Activated CD4-positive, alpha-beta T cell treated with anti-CD3 and anti-CD28 coated beads for 36 hours (primary cell): ENCODE measurements around the gene ADAP1. TPM values are rescaled to one million over a fixed set of nuclear protein-coding genes. Genes with fewer than 3 reads are reported as not detected.
"Not testable (repeated sequence)": the region's sequence is repeated elsewhere in the genome, so short reads cannot be mapped to it uniquely, and the experiment has no call there.

ENCODE experiments used
- ATAC-seq: fragments of 200-7000 bp; cut with Tn5 transposase; one replicate; pipeline ENCODE4 v1.10.0; 2021; ENCODE audit warnings: mild to moderate bottlenecking, moderate library complexity
- CTCF ChIA-PET: fragments of 350-600 bp; sonication (Branson Sonifier 250); formaldehyde crosslinking; loops from one replicate; lab custom pipeline; 2021; ENCODE audit warnings: antibody characterized with exemption; lab: Charles Lee
- POLR2A ChIA-PET: fragments of 350-600 bp; sonication (Branson Sonifier 250); formaldehyde crosslinking; loops from one replicate; lab custom pipeline; 2021; ENCODE audit warnings: antibody characterized with exemption, inconsistent platforms; lab: Charles Lee
- DNase-seq: peaks from one replicate; pipeline ENCODE4 v3.0.0-alpha.2; 2020
- H3K27ac Mint-ChIP-seq: one replicate; pipeline ENCODE4 v1.8.0; 2021; ENCODE audit warnings: mixed read lengths
- H3K27me3 Mint-ChIP-seq: one replicate; pipeline ENCODE4 v1.8.0; 2021; ENCODE audit warnings: mixed read lengths
- H3K36me3 Mint-ChIP-seq: one replicate; pipeline ENCODE4 v1.8.0; 2021; ENCODE audit warnings: low read depth, mixed read lengths
- H3K4me1 Mint-ChIP-seq: one replicate; pipeline ENCODE4 v1.8.0; 2021; ENCODE audit warnings: mixed read lengths
- H3K4me3 Mint-ChIP-seq: one replicate; pipeline ENCODE4 v1.8.0; 2021; ENCODE audit warnings: mild to moderate bottlenecking, moderate library complexity, mixed read lengths
- H3K9me3 Mint-ChIP-seq: one replicate; pipeline ENCODE4 v1.8.0; 2021; ENCODE audit warnings: low read depth, mixed read lengths
- intact Hi-C, 2 experiments: fragments of 100-400 bp; cut with DNase I in 1 of 2; cut with micrococcal nuclease in 1 of 2; formaldehyde crosslinking; loops; one replicate each; pipeline versions ENCODE4 v1.14.2 to v1.15.1; 2022 to 2024; cut with DNase I, micrococcal nuclease
- total RNA-seq, 2 experiments: library from RNA; stranded (reverse); gene quantifications; one replicate each; pipeline ENCODE4 v1.2.3, GENCODE V29; 2021

The ADAP1 gene
- total RNA-seq, 2 experiments from 2014 or later = 13.1 to 14.8 TPM

DNA sequence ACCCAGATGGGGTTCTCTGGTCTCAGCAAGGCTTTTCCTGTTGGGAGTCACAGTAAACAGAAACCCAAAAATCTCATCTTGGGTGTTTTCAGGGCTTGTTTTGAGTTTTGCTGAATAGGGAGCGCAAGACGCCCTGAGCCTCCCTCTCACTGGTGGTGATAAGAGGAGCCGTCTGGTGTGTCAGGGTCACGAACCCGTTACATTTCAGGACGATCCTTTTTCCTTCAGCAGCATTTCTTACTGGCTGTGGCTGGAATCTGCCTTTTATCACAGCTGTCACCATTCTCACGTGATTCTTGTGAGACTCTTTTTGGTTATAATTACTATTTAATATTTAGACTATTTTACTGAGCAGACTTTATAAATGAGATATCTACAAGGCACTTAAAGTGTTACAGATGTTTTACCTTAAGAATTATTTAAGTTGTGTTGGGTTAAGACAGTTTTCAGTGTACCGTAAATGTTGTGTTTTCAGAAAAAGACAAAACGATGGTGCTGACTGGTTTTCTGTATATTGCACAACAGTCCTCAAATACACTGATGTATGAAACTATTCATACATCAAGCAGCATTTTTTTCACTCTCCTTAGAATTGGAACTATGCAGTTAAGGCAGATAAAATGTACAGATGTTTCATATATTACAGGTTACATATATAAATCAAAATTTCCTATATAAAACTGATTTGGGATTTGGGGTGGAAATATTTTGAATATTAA is 80.3 kb downstream of the ADAP1 start:
- DNase-seq (no peak), ATAC-seq (no peak)
- H3K4me3 Mint-ChIP-seq = no peak overlapping the region
- no peaks in the 10 kb centered on the region for H3K9me3 Mint-ChIP-seq
- ChIA-PET CTCF (interaction anchor here (0.6 to 2.5 kb wide), 17 partner anchors 10 to 553 kb away, joined by 3 to 15 read pairs (median 5); partner anchors contain the start of genes COX19 and SUN1), POLR2A (no interaction called here)
- H3K4me1 Mint-ChIP-seq = peaks cover 31% of the 10 kb centered on the region
- H3K36me3 Mint-ChIP-seq = peaks cover 30% of the 10 kb centered on the region
- peak overlapping the region; percentile 83 for H3K27ac Mint-ChIP-seq
- no peaks in the 10 kb centered on the region for H3K27me3 Mint-ChIP-seq
- intact Hi-C loops = loop anchor here (5.0 to 10.0 kb wide), 3 partner anchors 57 to 661 kb away; partner anchors contain the start of genes DNAAF5 (in 1 of the 2), MAFK (in 1 of the 2) and PRKAR1B (in 1 of the 2)

- Mint-ChIP-seq H3K27ac (peak overlapping the region; percentile 83), H3K4me3 (no peak overlapping the region), H3K36me3 (peaks cover 28% of the 10 kb centered on the region), H3K27me3 (no peaks in the 10 kb centered on the region), H3K4me1 (peaks cover 27% of the 10 kb centered on the region), H3K9me3 (no peaks in the 10 kb centered on the region)
- peak; percentile 47 for ATAC-seq
- ChIA-PET POLR2A (no interaction called here), CTCF (interaction anchor here (0.6 to 2.5 kb wide), 18 partner anchors 10 to 542 kb away, joined by 3 to 15 read pairs (median 4); partner anchors contain the start of genes COX19 and SUN1)
- intact Hi-C loops = loop anchor here (1.0 to 10.0 kb wide), 7 partner anchors 41 to 661 kb away; partner anchors contain the start of genes DNAAF5 (in 1 of the 2), MAFK (in 1 of the 2), PRKAR1B (in 1 of the 2) and SUN1 (in 1 of the 2)
- peak; percentile 84 for DNase-seq
Observed at GRCh38 chr7:873367-874002, 81.0 kb downstream of the ADAP1 start.

DNA sequence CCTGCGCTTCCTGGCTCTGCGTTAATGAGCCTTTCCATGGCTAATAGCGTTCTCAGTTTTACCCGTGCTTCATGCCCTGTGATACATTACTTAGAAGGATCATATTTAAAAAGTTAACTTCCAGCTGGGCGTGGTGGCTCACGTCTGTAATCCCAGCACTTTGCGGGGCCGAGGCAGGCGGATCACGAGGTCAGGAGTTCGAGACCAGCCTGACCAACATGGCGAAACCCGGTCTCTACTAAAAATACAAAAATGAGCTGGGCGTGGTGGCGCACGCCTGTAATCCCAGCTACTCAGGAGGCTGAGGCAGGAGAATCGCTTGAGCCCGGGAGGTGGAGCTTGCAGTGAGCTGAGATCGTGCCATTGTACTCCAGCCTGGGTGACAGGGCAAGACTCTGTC is 81.8 kb downstream of the ADAP1 start:
- H3K4me3 Mint-ChIP-seq, ATAC-seq, H3K9me3 Mint-ChIP-seq, POLR2A ChIA-PET, H3K27ac Mint-ChIP-seq, H3K27me3 Mint-ChIP-seq, DNase-seq: not testable (repeated sequence)
- intact Hi-C loops = loop anchor here (1.0 to 10.0 kb wide), 7 partner anchors 40 to 662 kb away; partner anchors contain the start of genes DNAAF5 (in 1 of the 2), MAFK (in 1 of the 2), PRKAR1B (in 1 of the 2) and SUN1 (in 1 of the 2)
- CTCF ChIA-PET = interaction anchor here (0.6 to 2.5 kb wide), 16 partner anchors 9 to 676 kb away, joined by 3 to 15 read pairs (median 4); partner anchors contain the start of gene SUN1
- H3K36me3 Mint-ChIP-seq = peaks cover 28% of the 10 kb centered on the region
- H3K4me1 Mint-ChIP-seq = peaks cover 24% of the 10 kb centered on the region

DNA sequence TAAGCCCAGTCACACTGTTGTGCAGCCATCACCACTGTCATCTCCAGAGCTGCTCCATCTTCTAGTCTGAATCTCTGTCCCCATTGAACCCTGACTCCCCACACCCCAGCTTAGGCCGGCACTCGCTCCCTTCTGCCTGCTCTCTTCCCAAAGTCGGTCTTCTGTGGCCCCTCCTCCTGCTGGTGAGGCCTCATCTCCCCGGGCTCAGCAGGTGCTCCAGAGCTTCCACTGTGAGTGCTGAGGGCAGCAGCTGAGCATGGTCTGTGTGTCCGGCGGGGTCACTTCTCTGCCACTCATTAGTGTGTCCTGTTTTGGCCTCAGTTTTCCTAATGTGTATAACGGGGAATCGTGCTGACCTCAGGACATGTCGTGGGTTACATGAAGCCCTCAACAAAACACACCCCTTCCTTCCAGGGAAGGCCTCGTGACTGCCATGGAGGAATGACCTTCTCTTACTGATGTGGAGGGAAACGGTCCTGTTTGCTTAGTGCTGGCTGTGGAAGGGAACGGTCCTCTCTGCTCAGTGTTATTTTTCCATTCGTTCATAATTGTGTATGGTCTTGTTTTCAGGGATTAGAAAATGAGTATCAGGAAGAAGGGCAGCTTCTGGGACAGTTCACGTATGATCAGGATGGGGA is 82.5 kb downstream of the ADAP1 start:
- ChIA-PET CTCF (interaction anchor here (0.6 to 2.5 kb wide), 7 partner anchors 39 to 676 kb away, joined by 3 to 15 read pairs (median 5); partner anchors contain the start of gene SUN1), POLR2A (no interaction called here)
- ATAC-seq (no peak), DNase-seq (no peak)
- Mint-ChIP-seq H3K9me3 (no peaks in the 10 kb centered on the region), H3K36me3 (peaks cover 32% of the 10 kb centered on the region), H3K27me3 (no peaks in the 10 kb centered on the region), H3K4me1 (peaks cover 24% of the 10 kb centered on the region), H3K27ac (peak overlapping the region; percentile 51), H3K4me3 (no peak overlapping the region)
- intact Hi-C loops = loop anchor here (2.0 to 10.0 kb wide), 5 partner anchors 39 to 663 kb away; partner anchors contain the start of genes DNAAF5 (in 1 of the 2), MAFK (in 1 of the 2), PRKAR1B (in 1 of the 2) and SUN1 (in 1 of the 2)

GRCh38 chr7:869348-869747 is 85.1 kb downstream of the ADAP1 start:
- H3K9me3 Mint-ChIP-seq = no peaks in the 10 kb centered on the region
- CTCF ChIA-PET = no interaction called here
- H3K4me3 Mint-ChIP-seq = no peak overlapping the region
- no peaks in the 10 kb centered on the region for H3K27me3 Mint-ChIP-seq
- no peak for DNase-seq
- POLR2A ChIA-PET = no interaction called here
- H3K27ac Mint-ChIP-seq = peak overlapping the region; percentile 7
- ATAC-seq = no peak
- H3K4me1 Mint-ChIP-seq = peaks cover 21% of the 10 kb centered on the region
- intact Hi-C loops = no loop called here
- H3K36me3 Mint-ChIP-seq = peaks cover 43% of the 10 kb centered on the region

- intact Hi-C loops = no loop called here
- H3K36me3 Mint-ChIP-seq = peaks cover 42% of the 10 kb centered on the region
- H3K9me3 Mint-ChIP-seq = no peaks in the 10 kb centered on the region
- POLR2A ChIA-PET = no interaction called here
- no peak overlapping the region for H3K27ac Mint-ChIP-seq
- peaks cover 11% of the 10 kb centered on the region for H3K4me1 Mint-ChIP-seq
- H3K27me3 Mint-ChIP-seq = no peaks in the 10 kb centered on the region
- ATAC-seq = no peak
- CTCF ChIA-PET = no interaction called here
- no peak for DNase-seq
- H3K4me3 Mint-ChIP-seq = no peak overlapping the region
Observed at GRCh38 chr7:868189-868486, 86.3 kb downstream of the ADAP1 start.

GRCh38 chr7:867406-868188 is 86.9 kb downstream of the ADAP1 start:
- no peak overlapping the region for H3K4me3 Mint-ChIP-seq
- no peak overlapping the region for H3K27ac Mint-ChIP-seq
- H3K36me3 Mint-ChIP-seq = peaks cover 43% of the 10 kb centered on the region
- ATAC-seq (no peak), DNase-seq (no peak)
- ChIA-PET POLR2A (no interaction called here), CTCF (no interaction called here)
- H3K27me3 Mint-ChIP-seq = no peaks in the 10 kb centered on the region
- H3K4me1 Mint-ChIP-seq = peaks cover 9% of the 10 kb centered on the region
- intact Hi-C loops = no loop called here
- H3K9me3 Mint-ChIP-seq = no peaks in the 10 kb centered on the region

DNA sequence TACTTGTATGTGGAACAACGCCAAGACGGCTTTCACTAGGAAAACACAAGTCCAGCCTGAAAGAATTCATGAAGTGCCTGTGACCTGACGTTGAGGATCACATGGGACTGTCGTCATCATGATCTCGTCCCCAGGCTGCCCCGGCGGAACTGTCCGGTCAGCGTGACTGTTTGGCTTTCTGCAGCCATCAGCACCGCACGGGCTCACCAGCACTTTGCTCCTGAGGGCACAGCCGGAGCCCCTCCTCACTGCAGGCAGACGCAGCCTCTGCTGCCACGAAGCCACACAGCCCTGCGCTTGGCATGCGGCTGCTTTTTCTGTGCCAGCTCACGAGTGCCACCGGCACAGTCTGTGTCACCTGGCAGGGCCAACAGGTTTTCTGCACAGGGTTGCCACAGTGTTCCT is 87.5 kb downstream of the ADAP1 start:
- no peak overlapping the region for H3K27ac Mint-ChIP-seq
- DNase-seq (no peak), ATAC-seq (no peak)
- ChIA-PET CTCF (no interaction called here), POLR2A (no interaction called here)
- H3K9me3 Mint-ChIP-seq = no peaks in the 10 kb centered on the region
- H3K27me3 Mint-ChIP-seq = no peaks in the 10 kb centered on the region
- peaks cover 43% of the 10 kb centered on the region for H3K36me3 Mint-ChIP-seq
- no peak overlapping the region for H3K4me3 Mint-ChIP-seq
- intact Hi-C loops = no loop called here
- H3K4me1 Mint-ChIP-seq = peaks cover 9% of the 10 kb centered on the region

DNA sequence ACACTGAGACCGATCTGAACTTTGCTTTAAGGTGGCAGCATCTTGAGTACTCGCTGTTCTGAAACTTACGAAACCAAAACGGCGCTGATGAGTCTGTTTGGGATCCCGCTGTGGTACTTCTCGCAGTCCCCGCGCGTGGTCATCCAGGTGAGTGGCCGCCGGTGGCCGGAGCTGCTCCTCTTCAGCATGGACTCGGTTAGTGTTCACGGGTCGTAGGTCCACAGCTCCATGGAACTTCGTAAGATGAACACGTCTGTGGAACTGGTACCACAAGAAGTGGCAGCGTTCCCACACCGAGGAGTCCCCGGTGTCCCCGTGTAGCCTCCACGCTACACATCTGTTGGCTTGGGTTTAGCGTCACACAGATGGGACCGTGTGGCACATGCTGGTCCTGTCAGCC is 88.6 kb downstream of the ADAP1 start:
- intact Hi-C loops = no loop called here
- ChIA-PET CTCF (interaction anchor here (0.9 kb wide), 1 partner anchor 29 kb away, joined by 3 read pairs; no protein-coding TSS in a partner anchor), POLR2A (no interaction called here)
- ATAC-seq (no peak), DNase-seq (no peak)
- Mint-ChIP-seq H3K4me3 (no peak overlapping the region), H3K9me3 (no peaks in the 10 kb centered on the region), H3K27ac (no peak overlapping the region), H3K27me3 (no peaks in the 10 kb centered on the region), H3K4me1 (peaks cover 8% of the 10 kb centered on the region), H3K36me3 (peaks cover 46% of the 10 kb centered on the region)

- ATAC-seq = no peak
Observed at GRCh38 chr7:863106-863505, 91.4 kb downstream of the ADAP1 start.

More at GRCh38 chr7:863106-863505, 91.4 kb downstream of the ADAP1 start:
- Mint-ChIP-seq H3K27ac (no peak overlapping the region), H3K36me3 (peaks cover 60% of the 10 kb centered on the region), H3K9me3 (no peaks in the 10 kb centered on the region), H3K4me1 (no peaks in the 10 kb centered on the region), H3K27me3 (no peaks in the 10 kb centered on the region), H3K4me3 (no peak overlapping the region)
- intact Hi-C loops = no loop called here
- DNase-seq = no peak
- ChIA-PET POLR2A (no interaction called here), CTCF (interaction anchor here (1.9 kb wide), 1 partner anchor 10 kb away, joined by 5 read pairs; no protein-coding TSS in a partner anchor)
